AG04450 (cell line): ENCODE results near the gene FMO1. TPM values are rescaled to one million over a fixed set of nuclear protein-coding genes. Genes with fewer than 3 reads are reported as not detected.

Experiments used
- CTCF ChIA-PET: fragments of 300-600, 350-600 bp; formaldehyde crosslinking; extraction: SDS; loops from one replicate; lab custom pipeline; 2022; ENCODE audit warnings: antibody characterized with exemption, inconsistent platforms; lab: Charles Lee
- POLR2A ChIA-PET: fragments of 350-600 bp; formaldehyde crosslinking; extraction: SDS; loops from one replicate; lab custom pipeline; 2021; ENCODE audit warnings: antibody characterized with exemption, inconsistent platforms; lab: Yijun Ruan, JAX
- DNase-seq: peaks from one replicate; pipeline ENCODE4 v3.0.0-alpha.2; 2011; ENCODE audit warnings: low read depth, low spot score
- H3K27ac ChIP-seq: one replicate; pipeline ENCODE4 v1.5.1; 2012; ENCODE audit warnings: low read depth, low read length, control low read depth
- H3K27me3 ChIP-seq: one replicate; pipeline ENCODE4 v1.6.0; 2012; ENCODE audit warnings: low read length; ENCODE audit not compliant: control insufficient read depth, insufficient read depth
- H3K4me3 ChIP-seq: 2 replicates; pipeline ENCODE4 v1.5.1; 2011; ENCODE audit warnings: mild to moderate bottlenecking, low read depth, low read length, control low read depth
- H3K9me3 ChIP-seq: 2 replicates; pipeline ENCODE4 v1.5.1; 2012; ENCODE audit warnings: low read length; ENCODE audit not compliant: control insufficient read depth, insufficient read depth
- polyA plus RNA-seq: library from polyadenylated mRNA; depleted of rRNA; stranded (reverse); fragments of >200 nt; gene quantifications from 2 replicates; pipeline ENCODE4 v1.2.3, GENCODE V29; 2011
- TF ChIP-seq, protein P1 (sequence below): IDR thresholded peaks from 2 replicates; pipeline ENCODE4 v1.5.1; 2011; ENCODE audit warnings: low read depth, low read length, control low read depth, inconsistent platforms

The FMO1 gene
- polyA plus RNA-seq, 1 experiment = not detected

DNA sequence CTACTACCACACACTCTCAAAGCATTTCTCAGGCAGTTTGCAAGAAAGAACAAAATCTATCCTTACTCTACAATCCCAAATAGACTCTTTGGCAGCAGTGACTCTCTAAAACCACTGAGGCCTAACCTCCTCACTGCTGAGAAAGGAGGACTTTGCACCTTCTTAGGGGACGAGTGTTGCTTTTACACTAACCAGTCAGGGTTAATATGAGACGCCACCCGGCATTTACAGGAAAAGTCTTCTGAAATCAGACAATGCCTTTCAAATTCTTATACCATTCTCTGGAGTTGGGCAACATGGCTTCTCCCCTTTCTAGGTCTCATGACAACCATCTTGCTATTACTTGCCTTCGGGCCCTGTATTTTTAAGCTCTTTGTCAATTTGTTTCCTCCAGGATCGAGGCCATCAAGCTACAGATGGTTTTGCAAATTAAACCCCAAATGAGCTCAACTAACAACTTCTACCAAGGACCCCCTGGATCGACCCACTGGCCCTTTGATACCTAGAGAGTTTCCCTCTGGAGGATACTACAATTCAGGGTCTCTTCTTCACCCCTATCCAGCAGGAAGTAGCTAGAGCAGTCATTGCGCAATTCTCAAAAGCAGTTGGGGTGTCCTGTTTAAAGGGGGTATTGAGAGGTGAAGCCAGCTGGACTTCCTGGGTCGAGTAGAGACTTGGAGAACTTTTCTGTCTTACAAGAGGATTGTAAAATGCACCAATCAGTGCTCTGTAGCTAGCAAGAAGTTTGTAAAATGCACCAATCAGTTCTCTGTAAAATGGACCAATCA, 63.7 kb downstream of the FMO1 start:
- CTCF ChIA-PET = interaction anchor here (0.8 to 3.0 kb wide), 7 partner anchors 11 to 1391 kb away, joined by 3 to 114 read pairs (median 13); partner anchors contain the start of gene FMO1
- TF ChIP-seq, protein P1, sequence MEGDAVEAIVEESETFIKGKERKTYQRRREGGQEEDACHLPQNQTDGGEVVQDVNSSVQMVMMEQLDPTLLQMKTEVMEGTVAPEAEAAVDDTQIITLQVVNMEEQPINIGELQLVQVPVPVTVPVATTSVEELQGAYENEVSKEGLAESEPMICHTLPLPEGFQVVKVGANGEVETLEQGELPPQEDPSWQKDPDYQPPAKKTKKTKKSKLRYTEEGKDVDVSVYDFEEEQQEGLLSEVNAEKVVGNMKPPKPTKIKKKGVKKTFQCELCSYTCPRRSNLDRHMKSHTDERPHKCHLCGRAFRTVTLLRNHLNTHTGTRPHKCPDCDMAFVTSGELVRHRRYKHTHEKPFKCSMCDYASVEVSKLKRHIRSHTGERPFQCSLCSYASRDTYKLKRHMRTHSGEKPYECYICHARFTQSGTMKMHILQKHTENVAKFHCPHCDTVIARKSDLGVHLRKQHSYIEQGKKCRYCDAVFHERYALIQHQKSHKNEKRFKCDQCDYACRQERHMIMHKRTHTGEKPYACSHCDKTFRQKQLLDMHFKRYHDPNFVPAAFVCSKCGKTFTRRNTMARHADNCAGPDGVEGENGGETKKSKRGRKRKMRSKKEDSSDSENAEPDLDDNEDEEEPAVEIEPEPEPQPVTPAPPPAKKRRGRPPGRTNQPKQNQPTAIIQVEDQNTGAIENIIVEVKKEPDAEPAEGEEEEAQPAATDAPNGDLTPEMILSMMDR = no peak
- Histone ChIP-seq H3K9me3 (no peaks in the 10 kb centered on the region), H3K4me3 (no peak overlapping the region), H3K27me3 (no peaks in the 10 kb centered on the region), H3K27ac (no peak overlapping the region)
- POLR2A ChIA-PET = no interaction called here
- no peak for DNase-seq

DNA sequence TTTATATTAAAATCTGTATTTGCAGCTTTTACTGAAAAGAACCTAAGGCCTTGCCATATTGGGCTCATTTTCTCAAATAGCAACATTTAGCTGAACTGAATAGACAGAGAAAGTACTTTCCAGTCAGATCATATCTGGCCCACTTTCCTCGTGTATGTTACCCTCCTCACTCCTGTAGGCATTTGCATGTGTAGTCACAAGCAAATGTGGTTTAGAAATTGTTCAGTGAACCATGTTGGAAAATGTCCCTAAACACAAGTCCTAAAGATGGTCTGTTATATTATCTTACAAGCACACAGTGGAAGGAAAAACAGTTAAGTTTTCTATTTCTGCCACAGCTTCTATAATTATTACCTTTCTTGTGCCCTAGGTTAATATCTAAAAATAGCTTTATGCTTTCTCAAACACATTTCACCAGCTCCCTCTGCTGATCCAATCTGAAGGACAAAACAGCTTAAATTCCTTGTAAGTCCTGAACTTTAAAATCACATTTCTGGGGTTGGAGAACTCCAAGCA, 65.1 kb downstream of the FMO1 start:
- TF ChIP-seq, protein P1 = no peak
- no peaks in the 10 kb centered on the region for H3K27me3 ChIP-seq
- H3K27ac ChIP-seq = no peak overlapping the region
- ChIA-PET CTCF (interaction anchor here (0.6 to 3.0 kb wide), 74 partner anchors 9 to 1572 kb away, joined by 3 to 114 read pairs (median 5); partner anchors contain the start of genes FMO1 and PRRC2C), POLR2A (interaction anchor here (0.6 kb wide), 1 partner anchor 232 kb away, joined by 3 read pairs; no protein-coding TSS in a partner anchor)
- H3K9me3 ChIP-seq = no peaks in the 10 kb centered on the region
- no peak for DNase-seq
- no peak overlapping the region for H3K4me3 ChIP-seq

GRCh38 chr1:171313835-171314320, 65.6 kb downstream of the FMO1 start, which contains the start of gene FMO4:
TSS of gene FMO4 (plus strand) at chr1:171314183. CDS start at chr1:171319826, 5,643 bp downstream.
- no peaks in the 10 kb centered on the region for H3K9me3 ChIP-seq
- TF ChIP-seq, protein P1 = peak; percentile 78
- no peak within 1 kb of the TSS for H3K27ac ChIP-seq
- peak within 1 kb of the TSS; percentile 27; the same call in 1 of the 2 replicates for H3K4me3 ChIP-seq
- ChIA-PET POLR2A (interaction anchor here (0.6 kb wide), 1 partner anchor 233 kb away, joined by 3 read pairs; no protein-coding TSS in a partner anchor), CTCF (interaction anchor here (0.6 to 3.0 kb wide), 76 partner anchors 8 to 1573 kb away, joined by 3 to 114 read pairs (median 5); partner anchors contain the start of genes FMO1 and PRRC2C)
- DNase-seq = peak; percentile 97
- H3K27me3 ChIP-seq = no peaks in the 10 kb centered on the region

DNA sequence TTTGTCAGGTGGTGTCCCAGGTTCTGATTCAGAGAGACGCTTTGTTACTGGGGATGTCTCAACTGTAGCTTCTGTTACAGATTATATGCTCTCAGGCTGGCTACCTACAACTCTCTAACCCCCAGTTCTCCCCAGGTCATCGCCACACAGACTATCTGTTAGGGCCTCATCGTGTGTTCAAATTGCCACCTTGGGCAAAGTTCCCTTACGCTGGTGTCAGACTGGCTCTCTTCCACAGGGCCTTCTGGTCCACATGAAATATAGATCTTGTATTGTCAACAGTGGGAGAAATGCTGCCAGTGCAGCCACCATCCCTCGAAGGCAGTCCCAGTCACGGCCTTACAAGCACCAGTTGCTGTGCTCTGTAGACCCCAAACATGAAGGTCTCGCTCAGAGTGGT, 81.0 kb downstream of the FMO1 start:
- H3K27ac ChIP-seq = no peak overlapping the region
- TF ChIP-seq, protein P1 = no peak
- POLR2A ChIA-PET = no interaction called here
- DNase-seq = no peak
- H3K9me3 ChIP-seq = no peaks in the 10 kb centered on the region
- CTCF ChIA-PET = no interaction called here
- H3K27me3 ChIP-seq = no peaks in the 10 kb centered on the region
- no peak overlapping the region for H3K4me3 ChIP-seq
